Measurements from ENCODE around the gene IRF6.
"Not testable (repeated sequence)": the region's sequence is repeated elsewhere in the genome, so short reads cannot be mapped to it uniquely, and the experiment has no call there.

The IRF6 gene

GRCh38 chr1:209802780-209803152, 3.2 kb downstream of the IRF6 start:
- H3K9me3 ChIP-seq (ENCODE audit: insufficient read depth, low read depth, low read length): no peaks in the 10 kb centered on the region
- no peak overlapping the region for H3K9ac ChIP-seq (ENCODE audit: low read depth, low read length)
- H3K27ac ChIP-seq (ENCODE audit: low read length): no peak overlapping the region
- peaks cover 39% of the 10 kb centered on the region for H3K27me3 ChIP-seq (ENCODE audit: insufficient read depth, low read length)
- H3K4me1 ChIP-seq (ENCODE audit: insufficient read depth, low read length): peaks cover 3% of the 10 kb centered on the region
- no peak overlapping the region for H3K4me3 ChIP-seq (ENCODE audit: low read length)
- no peaks in the 10 kb centered on the region for H3K36me3 ChIP-seq (ENCODE audit: insufficient read depth, low read depth, low read length)

GRCh38 chr1:209802117-209802779, 3.7 kb downstream of the IRF6 start:
- Histone ChIP-seq H3K27me3 (ENCODE audit: insufficient read depth, low read length) (peaks cover 39% of the 10 kb centered on the region), H3K9ac (ENCODE audit: low read depth, low read length) (no peak overlapping the region), H3K27ac (ENCODE audit: low read length) (no peak overlapping the region), H3K4me1 (ENCODE audit: insufficient read depth, low read length) (peaks cover 3% of the 10 kb centered on the region), H3K9me3 (ENCODE audit: insufficient read depth, low read depth, low read length) (no peaks in the 10 kb centered on the region), H3K4me3 (ENCODE audit: low read length) (no peak overlapping the region), H3K36me3 (ENCODE audit: insufficient read depth, low read depth, low read length) (no peaks in the 10 kb centered on the region)

- Histone ChIP-seq H3K36me3 (ENCODE audit: insufficient read depth, low read depth, low read length) (no peaks in the 10 kb centered on the region), H3K4me3 (ENCODE audit: low read length) (no peak overlapping the region), H3K27me3 (ENCODE audit: insufficient read depth, low read length) (peaks cover 39% of the 10 kb centered on the region), H3K4me1 (ENCODE audit: insufficient read depth, low read length) (peaks cover under 1% of the 10 kb centered on the region), H3K9me3 (ENCODE audit: insufficient read depth, low read depth, low read length) (no peaks in the 10 kb centered on the region), H3K9ac (ENCODE audit: low read depth, low read length) (no peak overlapping the region), H3K27ac (ENCODE audit: low read length) (no peak overlapping the region)
These were observed 4.7 kb downstream of the IRF6 start for GRCh38 chr1:209800984-209801834.

- Histone ChIP-seq H3K9ac (ENCODE audit: low read depth, low read length) (no peak overlapping the region), H3K4me1 (ENCODE audit: insufficient read depth, low read length) (no peaks in the 10 kb centered on the region; the same call in 1 of the 2 replicates), H3K4me3 (ENCODE audit: low read length) (no peak overlapping the region), H3K9me3 (ENCODE audit: insufficient read depth, low read depth, low read length) (no peaks in the 10 kb centered on the region), H3K36me3 (ENCODE audit: insufficient read depth, low read depth, low read length) (peaks cover 7% of the 10 kb centered on the region; the same call in 1 of the 2 replicates), H3K27ac (ENCODE audit: low read length) (no peak overlapping the region), H3K27me3 (ENCODE audit: insufficient read depth, low read length) (peaks cover 14% of the 10 kb centered on the region; the same call in 1 of the 2 replicates)
These were observed 7.8 kb downstream of the IRF6 start for GRCh38 chr1:209797978-209798639.

GRCh38 chr1:209793711-209794110, 12.2 kb downstream of the IRF6 start:
- not testable (repeated sequence) for H3K27me3 ChIP-seq (ENCODE audit: insufficient read depth, low read length); H3K9ac ChIP-seq (ENCODE audit: low read depth, low read length); H3K27ac ChIP-seq (ENCODE audit: low read length); H3K9me3 ChIP-seq (ENCODE audit: insufficient read depth, low read depth, low read length); H3K4me3 ChIP-seq (ENCODE audit: low read length); H3K4me1 ChIP-seq (ENCODE audit: insufficient read depth, low read length)
- H3K36me3 ChIP-seq (ENCODE audit: insufficient read depth, low read depth, low read length): peaks cover 16% of the 10 kb centered on the region; the same call in 1 of the 2 replicates

GRCh38 chr1:209791920-209792319, 14.0 kb downstream of the IRF6 start:
- Histone ChIP-seq H3K4me1 (ENCODE audit: insufficient read depth, low read length) (no peaks in the 10 kb centered on the region), H3K36me3 (ENCODE audit: insufficient read depth, low read depth, low read length) (peaks cover 16% of the 10 kb centered on the region; the same call in 1 of the 2 replicates), H3K27me3 (ENCODE audit: insufficient read depth, low read length) (peaks cover 11% of the 10 kb centered on the region; the same call in 1 of the 2 replicates), H3K27ac (ENCODE audit: low read length) (no peak overlapping the region), H3K9me3 (ENCODE audit: insufficient read depth, low read depth, low read length) (no peaks in the 10 kb centered on the region), H3K4me3 (ENCODE audit: low read length) (no peak overlapping the region), H3K9ac (ENCODE audit: low read depth, low read length) (no peak overlapping the region)

GRCh38 chr1:209790286-209791193, 15.4 kb downstream of the IRF6 start:
- Histone ChIP-seq H3K4me3 (ENCODE audit: low read length) (no peak overlapping the region), H3K9ac (ENCODE audit: low read depth, low read length) (no peak overlapping the region), H3K4me1 (ENCODE audit: insufficient read depth, low read length) (no peaks in the 10 kb centered on the region), H3K9me3 (ENCODE audit: insufficient read depth, low read depth, low read length) (no peaks in the 10 kb centered on the region), H3K27ac (ENCODE audit: low read length) (no peak overlapping the region), H3K36me3 (ENCODE audit: insufficient read depth, low read depth, low read length) (peaks cover 16% of the 10 kb centered on the region; the same call in 1 of the 2 replicates), H3K27me3 (ENCODE audit: insufficient read depth, low read length) (peaks cover 25% of the 10 kb centered on the region; the same call in 1 of the 2 replicates)

- no peak overlapping the region for H3K9ac ChIP-seq (ENCODE audit: low read depth, low read length)
- H3K9me3 ChIP-seq (ENCODE audit: insufficient read depth, low read depth, low read length): no peaks in the 10 kb centered on the region; the same call in 1 of the 2 replicates
- peaks cover 11% of the 10 kb centered on the region; the same call in 1 of the 2 replicates for H3K36me3 ChIP-seq (ENCODE audit: insufficient read depth, low read depth, low read length)
- no peak overlapping the region for H3K27ac ChIP-seq (ENCODE audit: low read length)
- H3K27me3 ChIP-seq (ENCODE audit: insufficient read depth, low read length): peaks cover 28% of the 10 kb centered on the region; the same call in 1 of the 2 replicates
- H3K4me1 ChIP-seq (ENCODE audit: insufficient read depth, low read length): no peaks in the 10 kb centered on the region
- H3K4me3 ChIP-seq (ENCODE audit: low read length): no peak overlapping the region
These were observed 16.7 kb downstream of the IRF6 start for GRCh38 chr1:209789245-209789644.

GRCh38 chr1:209787551-209787950, 18.4 kb downstream of the IRF6 start:
- Histone ChIP-seq H3K9me3 (ENCODE audit: insufficient read depth, low read depth, low read length) (no peaks in the 10 kb centered on the region; the same call in 1 of the 2 replicates), H3K36me3 (ENCODE audit: insufficient read depth, low read depth, low read length) (peaks cover 14% of the 10 kb centered on the region; the same call in 1 of the 2 replicates), H3K27ac (ENCODE audit: low read length) (no peak overlapping the region), H3K9ac (ENCODE audit: low read depth, low read length) (no peak overlapping the region), H3K27me3 (ENCODE audit: insufficient read depth, low read length) (peaks cover 28% of the 10 kb centered on the region; the same call in 1 of the 2 replicates), H3K4me3 (ENCODE audit: low read length) (no peak overlapping the region), H3K4me1 (ENCODE audit: insufficient read depth, low read length) (no peaks in the 10 kb centered on the region)

- no peak overlapping the region for H3K4me3 ChIP-seq (ENCODE audit: low read length)
- no peaks in the 10 kb centered on the region; the same call in 1 of the 2 replicates for H3K9me3 ChIP-seq (ENCODE audit: insufficient read depth, low read depth, low read length)
- H3K27me3 ChIP-seq (ENCODE audit: insufficient read depth, low read length): peaks cover 28% of the 10 kb centered on the region; the same call in 1 of the 2 replicates
- peaks cover 10% of the 10 kb centered on the region; the same call in 1 of the 2 replicates for H3K36me3 ChIP-seq (ENCODE audit: insufficient read depth, low read depth, low read length)
- H3K4me1 ChIP-seq (ENCODE audit: insufficient read depth, low read length): no peaks in the 10 kb centered on the region
- no peak overlapping the region for H3K27ac ChIP-seq (ENCODE audit: low read length)
- H3K9ac ChIP-seq (ENCODE audit: low read depth, low read length): no peak overlapping the region
These were observed 19.8 kb downstream of the IRF6 start for GRCh38 chr1:209786146-209786545.
